ENCODE data around the gene TAS2R4. TPM values are rescaled to one million over a fixed set of nuclear protein-coding genes. Genes with fewer than 3 reads are reported as not detected.
"Not testable (repeated sequence)": the region's sequence is repeated elsewhere in the genome, so short reads cannot be mapped to it uniquely, and the experiment has no call there.

TAS2R4 gene
- total and polyA plus RNA-seq, 4 donors: 0.15 to 4.5 (median 1.6) TPM; not detected in 1

GRCh38 chr7:141742229-141742628 is 34.2 kb upstream of the TAS2R4 start:
- H3K9me3 ChIP-seq (ENCODE audit: control insufficient read depth, low read length): no peaks in the 10 kb centered on the region
- no peak overlapping the region for H3K4me3 ChIP-seq (ENCODE audit: low read length in 2 of 2)
- DNase-seq (no peak), ATAC-seq (ENCODE audit: low FRiP score) (no peak)
- H3K27me3 ChIP-seq (ENCODE audit: control insufficient read depth in 1 of 2, insufficient read depth in 2 of 2, low read length in 1 of 2): no peaks in the 10 kb centered on the region
- intact Hi-C loops (cut with DNase I): no loop called here
- peaks cover 0 to 4% of the 10 kb centered on the region in 2 donors for H3K36me3 ChIP-seq (ENCODE audit: control insufficient read depth in 1 of 2, insufficient read depth in 2 of 2, low read length in 1 of 2)
- H3K27ac ChIP-seq (ENCODE audit: low read depth in 1 of 2, low read length in 2 of 2): no peak overlapping the region
- WGBS, 2 donors: 24 to 33% methylated on average over 1 of the region's 1 CpG
- H3K4me1 ChIP-seq (ENCODE audit: control insufficient read depth in 1 of 2, insufficient read depth in 2 of 2, low read length in 2 of 2): peaks cover 0 to 2% of the 10 kb centered on the region in 2 donors

- DNase-seq: no peak
- H3K9me3 ChIP-seq (ENCODE audit: control insufficient read depth, low read length): no peaks in the 10 kb centered on the region
- no peak for ATAC-seq (ENCODE audit: low FRiP score)
- intact Hi-C loops (cut with DNase I): no loop called here
- peaks cover 0 to 4% of the 10 kb centered on the region in 2 donors for H3K36me3 ChIP-seq (ENCODE audit: control insufficient read depth in 1 of 2, insufficient read depth in 2 of 2, low read length in 1 of 2)
- H3K4me3 ChIP-seq (ENCODE audit: low read length in 2 of 2): no peak overlapping the region
- 75 to 82% methylated on average over 2 of the region's 2 CpGs for WGBS, 2 donors
- peaks cover 0 to 2% of the 10 kb centered on the region in 2 donors for H3K4me1 ChIP-seq (ENCODE audit: control insufficient read depth in 1 of 2, insufficient read depth in 2 of 2, low read length in 2 of 2)
- H3K27me3 ChIP-seq (ENCODE audit: control insufficient read depth in 1 of 2, insufficient read depth in 2 of 2, low read length in 1 of 2): no peaks in the 10 kb centered on the region
- H3K27ac ChIP-seq (ENCODE audit: low read depth in 1 of 2, low read length in 2 of 2): no peak overlapping the region
These were observed 32.3 kb upstream of the TAS2R4 start for GRCh38 chr7:141744131-141744530.

GRCh38 chr7:141748396-141748795 is 28.1 kb upstream of the TAS2R4 start:
- peaks cover 0 to 1% of the 10 kb centered on the region in 2 donors for H3K4me1 ChIP-seq (ENCODE audit: control insufficient read depth in 1 of 2, insufficient read depth in 2 of 2, low read length in 2 of 2)
- DNase-seq: no peak
- H3K27ac ChIP-seq (ENCODE audit: low read depth in 1 of 2, low read length in 2 of 2): no peak overlapping the region
- H3K27me3 ChIP-seq (ENCODE audit: control insufficient read depth in 1 of 2, insufficient read depth in 2 of 2, low read length in 1 of 2): no peaks in the 10 kb centered on the region
- ATAC-seq (ENCODE audit: low FRiP score): no peak
- H3K4me3 ChIP-seq (ENCODE audit: low read length in 2 of 2): no peak overlapping the region
- H3K9me3 ChIP-seq (ENCODE audit: control insufficient read depth, low read length): peaks cover 7% of the 10 kb centered on the region
- intact Hi-C loops (cut with DNase I): no loop called here
- H3K36me3 ChIP-seq (ENCODE audit: control insufficient read depth in 1 of 2, insufficient read depth in 2 of 2, low read length in 1 of 2): peaks cover 3 to 6% of the 10 kb centered on the region in 2 donors
- WGBS, 2 donors: 91 to 94% methylated on average over 2 of the region's 2 CpGs

GRCh38 chr7:141751904-141752303 is 24.6 kb upstream of the TAS2R4 start:
- 98 to 99% methylated on average over 10 of the region's 10 CpGs for WGBS, 2 donors
- H3K27ac ChIP-seq (ENCODE audit: low read depth in 1 of 2, low read length in 2 of 2); H3K36me3 ChIP-seq (ENCODE audit: control insufficient read depth in 1 of 2, insufficient read depth in 2 of 2, low read length in 1 of 2); H3K9me3 ChIP-seq (ENCODE audit: control insufficient read depth, low read length); H3K4me1 ChIP-seq (ENCODE audit: control insufficient read depth in 1 of 2, insufficient read depth in 2 of 2, low read length in 2 of 2); H3K4me3 ChIP-seq (ENCODE audit: low read length in 2 of 2); H3K27me3 ChIP-seq (ENCODE audit: control insufficient read depth in 1 of 2, insufficient read depth in 2 of 2, low read length in 1 of 2); intact Hi-C loops (cut with DNase I); DNase-seq; ATAC-seq (ENCODE audit: low FRiP score): not testable (repeated sequence)

GRCh38 chr7:141752634-141753033 is 23.8 kb upstream of the TAS2R4 start:
- ATAC-seq (ENCODE audit: low FRiP score) (no peak), DNase-seq (no peak)
- 96 to 97% methylated on average over 13 of the region's 13 CpGs for WGBS, 2 donors
- peaks cover 0 to 1% of the 10 kb centered on the region in 2 donors for H3K4me1 ChIP-seq (ENCODE audit: control insufficient read depth in 1 of 2, insufficient read depth in 2 of 2, low read length in 2 of 2)
- intact Hi-C loops (cut with DNase I): no loop called here
- no peaks in the 10 kb centered on the region for H3K27me3 ChIP-seq (ENCODE audit: control insufficient read depth in 1 of 2, insufficient read depth in 2 of 2, low read length in 1 of 2)
- peaks cover 7% of the 10 kb centered on the region for H3K9me3 ChIP-seq (ENCODE audit: control insufficient read depth, low read length)
- no peak overlapping the region for H3K4me3 ChIP-seq (ENCODE audit: low read length in 2 of 2)
- no peak overlapping the region for H3K27ac ChIP-seq (ENCODE audit: low read depth in 1 of 2, low read length in 2 of 2)
- peaks cover 6 to 12% of the 10 kb centered on the region in 2 donors for H3K36me3 ChIP-seq (ENCODE audit: control insufficient read depth in 1 of 2, insufficient read depth in 2 of 2, low read length in 1 of 2)

GRCh38 chr7:141754939-141755338 is 21.5 kb upstream of the TAS2R4 start:
- WGBS, 2 donors: 76 to 84% methylated on average over 6 of the region's 6 CpGs
- ATAC-seq (ENCODE audit: low FRiP score) (no peak), DNase-seq (no peak)
- H3K9me3 ChIP-seq (ENCODE audit: control insufficient read depth, low read length): peaks cover 7% of the 10 kb centered on the region
- peaks cover 3 to 13% of the 10 kb centered on the region in 2 donors for H3K36me3 ChIP-seq (ENCODE audit: control insufficient read depth in 1 of 2, insufficient read depth in 2 of 2, low read length in 1 of 2)
- no peaks in the 10 kb centered on the region for H3K4me1 ChIP-seq (ENCODE audit: control insufficient read depth in 1 of 2, insufficient read depth in 2 of 2, low read length in 2 of 2)
- H3K4me3 ChIP-seq (ENCODE audit: low read length in 2 of 2): no peak overlapping the region
- H3K27me3 ChIP-seq (ENCODE audit: control insufficient read depth in 1 of 2, insufficient read depth in 2 of 2, low read length in 1 of 2): no peaks in the 10 kb centered on the region
- no peak overlapping the region for H3K27ac ChIP-seq (ENCODE audit: low read depth in 1 of 2, low read length in 2 of 2)
- intact Hi-C loops (cut with DNase I): no loop called here

GRCh38 chr7:141763797-141764196 is 12.7 kb upstream of the TAS2R4 start, which contains the start of gene TAS2R3:
TSS of gene TAS2R3 (plus strand) at chr7:141764097. CDS start at chr7:141764159, 62 bp downstream.
- H3K9me3 ChIP-seq (ENCODE audit: control insufficient read depth, low read length): no peaks in the 10 kb centered on the region
- no peak within 1 kb of the TSS for H3K4me3 ChIP-seq (ENCODE audit: low read length in 2 of 2)
- no peak within 1 kb of the TSS for H3K27ac ChIP-seq (ENCODE audit: low read depth in 1 of 2, low read length in 2 of 2)
- intact Hi-C loops (cut with DNase I): no loop called here
- ATAC-seq (ENCODE audit: low FRiP score) (no peak), DNase-seq (no peak)
- no peaks in the 10 kb centered on the region for H3K27me3 ChIP-seq (ENCODE audit: control insufficient read depth in 1 of 2, insufficient read depth in 2 of 2, low read length in 1 of 2)
- H3K4me1 ChIP-seq (ENCODE audit: control insufficient read depth in 1 of 2, insufficient read depth in 2 of 2, low read length in 2 of 2): no peaks in the 10 kb centered on the region
- H3K36me3 ChIP-seq (ENCODE audit: control insufficient read depth in 1 of 2, insufficient read depth in 2 of 2, low read length in 1 of 2): peaks cover 9 to 12% of the 10 kb centered on the region in 2 donors
- 97 to 98% methylated on average over 3 of the region's 3 CpGs for WGBS, 2 donors

GRCh38 chr7:141770083-141770583 is 6.3 kb upstream of the TAS2R4 start:
- H3K36me3 ChIP-seq (ENCODE audit: control insufficient read depth in 1 of 2, insufficient read depth in 2 of 2, low read length in 1 of 2); H3K4me1 ChIP-seq (ENCODE audit: control insufficient read depth in 1 of 2, insufficient read depth in 2 of 2, low read length in 2 of 2); H3K27me3 ChIP-seq (ENCODE audit: control insufficient read depth in 1 of 2, insufficient read depth in 2 of 2, low read length in 1 of 2); DNase-seq; H3K9me3 ChIP-seq (ENCODE audit: control insufficient read depth, low read length); H3K4me3 ChIP-seq (ENCODE audit: low read length in 2 of 2); intact Hi-C loops (cut with DNase I); ATAC-seq (ENCODE audit: low FRiP score); H3K27ac ChIP-seq (ENCODE audit: low read depth in 1 of 2, low read length in 2 of 2): not testable (repeated sequence)
- WGBS, 2 donors: 96 to 97% methylated on average over 3 of the region's 3 CpGs

- ATAC-seq (ENCODE audit: low FRiP score) (no peak), DNase-seq (no peak)
- Histone ChIP-seq H3K9me3 (ENCODE audit: control insufficient read depth, low read length) (no peaks in the 10 kb centered on the region), H3K27me3 (ENCODE audit: control insufficient read depth in 1 of 2, insufficient read depth in 2 of 2, low read length in 1 of 2) (no peaks in the 10 kb centered on the region), H3K4me3 (ENCODE audit: low read length in 2 of 2) (no peak overlapping the region), H3K36me3 (ENCODE audit: control insufficient read depth in 1 of 2, insufficient read depth in 2 of 2, low read length in 1 of 2) (peaks cover 0 to 6% of the 10 kb centered on the region in 2 donors), H3K4me1 (ENCODE audit: control insufficient read depth in 1 of 2, insufficient read depth in 2 of 2, low read length in 2 of 2) (no peaks in the 10 kb centered on the region), H3K27ac (ENCODE audit: low read depth in 1 of 2, low read length in 2 of 2) (no peak overlapping the region)
- intact Hi-C loops (cut with DNase I): no loop called here
- 74 to 75% methylated on average over 13 of the region's 13 CpGs for WGBS, 2 donors
These were observed 9.5 kb downstream of the TAS2R4 start for GRCh38 chr7:141785706-141786552.

Data from aorta (tissue), 5 donors.